Dendritic cell treated with granulocyte-macrophage colony-stimulating factor and Interleukin-4, amounts not matched to agents 40 ng/mL and 50 ng/mL, for 4 days (primary cell): Measurements from ENCODE around the gene NDOR1.
A peak's percentile ranks its signal among the peaks of the same experiment; 100 is the strongest.

ENCODE experiments used
- H3K27ac Mint-ChIP-seq: one replicate; pipeline ENCODE4 v1.8.0; 2022; ENCODE audit warnings: mild to moderate bottlenecking, mixed read lengths
- H3K27me3 Mint-ChIP-seq: one replicate; pipeline ENCODE4 v1.8.0; 2022; ENCODE audit warnings: mild to moderate bottlenecking, mixed read lengths
- H3K36me3 Mint-ChIP-seq: one replicate; pipeline ENCODE4 v1.8.0; 2022; ENCODE audit warnings: low read depth, mixed read lengths
- H3K4me1 Mint-ChIP-seq: one replicate; pipeline ENCODE4 v1.8.0; 2022; ENCODE audit warnings: low read depth, mixed read lengths
- H3K4me3 Mint-ChIP-seq: one replicate; pipeline ENCODE4 v1.8.0; 2022; ENCODE audit warnings: mild to moderate bottlenecking, moderate library complexity, mixed read lengths
- H3K9me3 Mint-ChIP-seq: one replicate; pipeline ENCODE4 v1.8.0; 2022; ENCODE audit warnings: mixed read lengths
- intact Hi-C: fragments of 100-400 bp; cut with micrococcal nuclease; formaldehyde crosslinking; loops from one replicate; pipeline ENCODE4 v1.15.0; 2022

Gene NDOR1

GRCh38 chr9:137245450-137246421, 40.2 kb downstream of the NDOR1 start:
- Mint-ChIP-seq H3K27ac (no peak overlapping the region), H3K4me1 (peaks cover 26% of the 10 kb centered on the region), H3K9me3 (no peaks in the 10 kb centered on the region), H3K27me3 (no peaks in the 10 kb centered on the region), H3K4me3 (no peak overlapping the region), H3K36me3 (peaks cover 33% of the 10 kb centered on the region)
- intact Hi-C loops, result no loop called here

GRCh38 chr9:137247135-137247915, 41.8 kb downstream of the NDOR1 start:
- H3K27me3 Mint-ChIP-seq, result no peaks in the 10 kb centered on the region
- no peak overlapping the region for H3K27ac Mint-ChIP-seq
- intact Hi-C loops, result no loop called here
- H3K4me3 Mint-ChIP-seq, result no peak overlapping the region
- H3K36me3 Mint-ChIP-seq, result peaks cover 19% of the 10 kb centered on the region
- no peaks in the 10 kb centered on the region for H3K9me3 Mint-ChIP-seq
- peaks cover 23% of the 10 kb centered on the region for H3K4me1 Mint-ChIP-seq

- intact Hi-C loops, result no loop called here
- no peak overlapping the region for H3K4me3 Mint-ChIP-seq
- peaks cover 14% of the 10 kb centered on the region for H3K36me3 Mint-ChIP-seq
- no peaks in the 10 kb centered on the region for H3K27me3 Mint-ChIP-seq
- H3K9me3 Mint-ChIP-seq, result no peaks in the 10 kb centered on the region
- peaks cover 17% of the 10 kb centered on the region for H3K4me1 Mint-ChIP-seq
- no peak overlapping the region for H3K27ac Mint-ChIP-seq
Observed at GRCh38 chr9:137247916-137248175, 42.3 kb downstream of the NDOR1 start.

- Mint-ChIP-seq H3K27ac (peak overlapping the region; percentile 18), H3K4me3 (no peak overlapping the region), H3K4me1 (peaks cover 14% of the 10 kb centered on the region), H3K9me3 (no peaks in the 10 kb centered on the region), H3K36me3 (no peaks in the 10 kb centered on the region), H3K27me3 (peaks cover 6% of the 10 kb centered on the region)
- intact Hi-C loops, result no loop called here
Observed at GRCh38 chr9:137250329-137251193, 45.1 kb downstream of the NDOR1 start.

- H3K27me3 Mint-ChIP-seq, result peaks cover 6% of the 10 kb centered on the region
- H3K36me3 Mint-ChIP-seq, result peaks cover 4% of the 10 kb centered on the region
- peaks cover 19% of the 10 kb centered on the region for H3K4me1 Mint-ChIP-seq
- intact Hi-C loops, result no loop called here
- H3K4me3 Mint-ChIP-seq, result no peak within 1 kb of the TSS
- H3K27ac Mint-ChIP-seq, result peak within 1 kb of the TSS; percentile 18
- H3K9me3 Mint-ChIP-seq, result no peaks in the 10 kb centered on the region
Observed at GRCh38 chr9:137251194-137251461, 45.6 kb downstream of the NDOR1 start, which contains the start of gene STPG3. Gene STPG3, plus strand, starts transcription at chr9:137251286. Its CDS starts 1 bp downstream, at chr9:137251287.

- Mint-ChIP-seq H3K27ac (peak overlapping the region; percentile 18), H3K36me3 (peaks cover 9% of the 10 kb centered on the region), H3K27me3 (peaks cover 6% of the 10 kb centered on the region), H3K4me3 (no peak overlapping the region), H3K4me1 (peaks cover 24% of the 10 kb centered on the region), H3K9me3 (no peaks in the 10 kb centered on the region)
- intact Hi-C loops, result no loop called here
Observed at GRCh38 chr9:137251490-137252268, 46.2 kb downstream of the NDOR1 start.

GRCh38 chr9:137252555-137253506, 47.3 kb downstream of the NDOR1 start:
- no peak overlapping the region for H3K4me3 Mint-ChIP-seq
- intact Hi-C loops, result no loop called here
- peaks cover 32% of the 10 kb centered on the region for H3K4me1 Mint-ChIP-seq
- no peaks in the 10 kb centered on the region for H3K9me3 Mint-ChIP-seq
- peaks cover 6% of the 10 kb centered on the region for H3K27me3 Mint-ChIP-seq
- H3K36me3 Mint-ChIP-seq, result peaks cover 21% of the 10 kb centered on the region
- no peak overlapping the region for H3K27ac Mint-ChIP-seq

GRCh38 chr9:137253717-137254623, 48.5 kb downstream of the NDOR1 start:
- H3K27me3 Mint-ChIP-seq, result peaks cover 6% of the 10 kb centered on the region
- peaks cover 32% of the 10 kb centered on the region for H3K36me3 Mint-ChIP-seq
- H3K4me3 Mint-ChIP-seq, result peak overlapping the region; percentile 78
- intact Hi-C loops, result no loop called here
- peaks cover 36% of the 10 kb centered on the region for H3K4me1 Mint-ChIP-seq
- H3K9me3 Mint-ChIP-seq, result no peaks in the 10 kb centered on the region
- H3K27ac Mint-ChIP-seq, result peak overlapping the region; percentile 78

GRCh38 chr9:137254624-137255447, 49.3 kb downstream of the NDOR1 start, which contains the start of gene NELFB:
Gene NELFB, plus strand, starts transcription at chr9:137255327.
- intact Hi-C loops, result loop anchor here (1.0 kb wide), 1 partner anchor 14 kb away; the partner anchor contains the start of gene TUBB4B
- peaks cover 40% of the 10 kb centered on the region for H3K4me1 Mint-ChIP-seq
- H3K4me3 Mint-ChIP-seq, result peak within 1 kb of the TSS; percentile 78
- peaks cover 6% of the 10 kb centered on the region for H3K27me3 Mint-ChIP-seq
- H3K9me3 Mint-ChIP-seq, result no peaks in the 10 kb centered on the region
- H3K27ac Mint-ChIP-seq, result peak within 1 kb of the TSS; percentile 78
- peaks cover 41% of the 10 kb centered on the region for H3K36me3 Mint-ChIP-seq

- Mint-ChIP-seq H3K4me1 (peaks cover 40% of the 10 kb centered on the region), H3K27me3 (peaks cover 6% of the 10 kb centered on the region), H3K9me3 (no peaks in the 10 kb centered on the region), H3K4me3 (peak overlapping the region; percentile 78), H3K27ac (peak overlapping the region; percentile 78), H3K36me3 (peaks cover 44% of the 10 kb centered on the region)
- intact Hi-C loops, result loop anchor here (1.0 kb wide), 1 partner anchor 14 kb away; the partner anchor contains the start of gene TUBB4B
Observed at GRCh38 chr9:137255448-137256114, 50.1 kb downstream of the NDOR1 start.
